NCI-H510A (cell line): ENCODE data around the gene TXNDC17.
"Not testable (repeated sequence)": the region's sequence is repeated elsewhere in the genome, so short reads cannot be mapped to it uniquely, and the experiment has no call there.

Experiments
- DNase-seq: peaks from one replicate; lab custom pipeline; 2025; lab: John Stamatoyannopoulos, UW

The TXNDC17 gene

DNA sequence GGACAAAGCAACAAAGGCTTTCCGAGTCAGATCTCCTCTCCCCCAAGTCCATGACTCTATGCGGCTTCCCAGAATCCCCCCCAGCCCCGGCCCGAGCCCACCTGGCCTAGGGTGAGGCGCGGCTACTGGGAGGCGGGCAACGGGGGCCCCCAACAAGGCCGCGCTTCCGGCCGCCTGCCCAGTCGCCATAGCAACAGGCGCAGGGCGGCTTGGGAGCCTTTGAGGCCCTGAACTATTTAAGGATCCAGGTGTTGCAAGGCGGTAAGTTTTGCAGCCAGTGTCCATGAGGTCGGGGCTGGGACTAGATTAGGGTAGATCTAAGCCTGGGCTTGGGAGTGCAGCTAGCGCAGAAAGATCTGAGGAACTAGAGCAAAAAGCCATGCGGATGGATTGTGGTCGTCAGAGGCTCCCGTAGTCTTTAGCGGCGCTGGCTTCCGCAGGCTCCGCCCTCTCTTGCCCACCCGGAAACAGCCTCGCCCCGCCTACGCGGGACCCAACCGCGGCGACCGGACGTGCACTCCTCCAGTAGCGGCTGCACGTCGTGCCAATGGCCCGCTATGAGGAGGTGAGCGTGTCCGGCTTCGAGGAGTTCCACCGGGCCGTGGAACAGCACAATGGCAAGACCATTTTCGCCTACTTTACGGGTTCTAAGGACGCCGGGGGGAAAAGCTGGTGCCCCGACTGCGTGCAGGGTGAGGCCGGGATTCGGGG is at the start of gene TXNDC17, which contains the start of gene KIAA0753:
TXNDC17 (plus strand) TSS at position 525 of the 711 bp plus-strand sequence; CDS start at position 548, 23 bp downstream.
KIAA0753 (minus strand) TSS at position 176 of the 711 bp plus-strand sequence. CDS start 5,608 bp downstream, outside the sequence.
- DNase-seq, result peak; percentile 81

DNA sequence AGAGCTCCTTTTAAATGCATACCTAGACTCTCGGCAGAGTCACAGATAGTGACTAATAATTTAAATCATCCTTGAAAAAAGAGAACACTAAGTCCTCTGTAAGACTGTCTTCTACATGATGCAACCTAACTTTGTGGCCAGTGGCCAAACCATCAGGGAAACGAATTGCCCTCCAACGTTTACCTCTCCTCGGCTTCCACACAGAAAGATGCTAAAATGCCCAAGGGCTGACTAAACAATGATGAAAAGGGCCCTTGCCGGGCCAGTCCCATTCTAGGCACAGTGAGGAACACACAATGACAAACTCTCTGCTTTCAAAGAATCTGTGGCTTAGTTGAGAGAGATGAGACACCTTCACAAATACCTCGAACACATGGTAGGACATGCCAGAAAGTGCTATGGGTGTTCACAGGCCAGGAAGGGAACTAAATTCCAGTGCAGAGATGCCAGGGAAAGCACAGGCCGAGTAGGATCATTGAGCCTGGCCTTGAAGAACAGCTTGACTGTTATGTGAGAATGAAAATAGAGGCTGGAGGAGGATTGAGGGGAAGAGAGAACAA is 49.2 kb upstream of the TXNDC17 start:
- no peak for DNase-seq

DNA sequence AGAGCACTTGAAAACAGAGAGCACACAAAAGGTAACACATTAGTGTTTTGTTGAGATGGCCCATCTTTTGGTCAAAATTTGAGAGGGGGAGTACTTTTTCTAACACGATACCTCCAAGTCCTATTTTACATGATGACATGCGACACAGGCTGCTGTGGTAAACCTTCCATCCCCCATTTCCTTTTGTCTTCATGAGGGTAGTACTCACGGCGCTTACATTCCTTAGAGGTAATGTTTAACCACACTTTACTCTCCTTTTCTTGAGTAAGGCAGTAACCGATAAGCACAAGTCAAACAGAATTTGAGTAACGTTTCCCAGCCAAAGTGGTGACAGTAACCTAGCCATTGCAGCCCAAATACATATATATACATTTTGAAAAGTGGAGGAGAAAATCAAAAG is 48.7 kb upstream of the TXNDC17 start:
- DNase-seq, result no peak

DNA sequence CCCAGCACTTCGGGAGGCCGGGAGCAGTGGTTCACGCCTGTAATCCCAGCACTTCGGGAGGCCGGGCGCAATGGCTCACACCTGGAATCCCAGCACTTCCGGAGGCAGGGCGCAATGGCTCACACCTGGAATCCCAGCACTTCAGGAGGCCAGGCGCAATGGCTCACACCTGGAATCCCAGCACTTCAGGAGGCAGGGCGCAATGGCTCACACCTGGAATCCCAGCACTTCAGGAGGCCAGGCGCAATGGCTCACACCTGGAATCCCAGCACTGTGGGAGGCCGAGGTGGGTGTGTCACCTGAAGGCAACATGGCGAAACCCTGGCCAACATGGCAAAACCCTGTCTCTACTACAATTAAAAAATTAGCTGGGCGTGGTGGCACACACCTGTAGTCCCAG is 47.5 kb upstream of the TXNDC17 start:
- not testable (repeated sequence) for DNase-seq

DNA sequence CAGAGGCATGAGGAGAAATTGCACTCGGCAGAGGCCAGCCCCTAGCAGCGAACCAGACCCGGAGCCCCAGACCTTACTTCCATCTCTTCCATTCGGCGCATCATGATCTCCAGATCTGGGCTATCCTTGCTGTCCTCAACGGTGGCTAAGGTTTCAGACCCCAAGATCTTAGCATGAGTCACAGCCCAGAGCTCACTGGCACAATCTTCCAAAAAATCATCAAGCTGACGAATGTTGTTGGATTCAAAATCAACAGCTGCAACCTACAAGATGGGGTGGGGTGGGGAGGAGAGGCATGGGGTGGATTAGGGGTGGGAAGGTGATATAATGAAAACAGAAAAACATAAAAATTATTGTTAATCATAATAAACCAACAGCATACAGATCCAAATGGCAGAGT is 44.8 kb upstream of the TXNDC17 start:
- no peak for DNase-seq

DNA sequence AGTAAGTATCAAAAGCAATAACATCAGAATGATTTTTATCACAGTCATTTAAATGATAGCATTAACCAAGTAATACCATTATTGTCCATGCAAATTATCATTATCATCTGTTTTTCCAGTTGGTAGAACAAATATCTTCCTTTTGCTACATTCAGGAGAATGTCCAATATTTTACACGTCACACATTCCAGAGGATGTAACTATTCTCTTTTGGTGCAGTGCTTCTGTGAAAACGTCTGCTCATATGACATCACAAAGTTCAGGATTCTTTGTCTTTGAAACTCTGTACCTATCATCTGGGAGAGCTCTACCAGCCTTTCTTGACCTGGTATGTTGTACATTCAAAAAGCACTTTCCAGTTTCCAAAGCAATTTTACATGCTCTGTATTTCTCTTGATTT is 44.3 kb upstream of the TXNDC17 start:
- DNase-seq, result no peak

DNA sequence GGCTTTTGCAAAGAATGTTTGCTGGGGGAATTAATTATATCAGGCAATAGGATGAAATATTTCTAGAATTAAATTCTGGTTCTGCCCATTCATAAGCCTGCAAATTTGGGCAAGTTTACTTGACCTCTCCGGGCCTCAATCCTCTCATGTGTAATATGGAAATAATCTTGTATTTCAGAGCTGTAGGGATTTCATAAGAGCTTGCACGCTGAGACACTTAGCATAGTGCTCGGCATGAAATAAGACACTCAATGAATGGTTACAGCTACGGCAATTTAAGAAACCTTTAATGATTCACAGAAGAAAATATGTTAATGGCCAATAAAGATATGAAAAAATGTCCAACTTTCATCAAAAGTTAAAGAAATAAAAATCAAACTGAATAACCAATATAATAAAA is 43.9 kb upstream of the TXNDC17 start:
- DNase-seq, result no peak

DNA sequence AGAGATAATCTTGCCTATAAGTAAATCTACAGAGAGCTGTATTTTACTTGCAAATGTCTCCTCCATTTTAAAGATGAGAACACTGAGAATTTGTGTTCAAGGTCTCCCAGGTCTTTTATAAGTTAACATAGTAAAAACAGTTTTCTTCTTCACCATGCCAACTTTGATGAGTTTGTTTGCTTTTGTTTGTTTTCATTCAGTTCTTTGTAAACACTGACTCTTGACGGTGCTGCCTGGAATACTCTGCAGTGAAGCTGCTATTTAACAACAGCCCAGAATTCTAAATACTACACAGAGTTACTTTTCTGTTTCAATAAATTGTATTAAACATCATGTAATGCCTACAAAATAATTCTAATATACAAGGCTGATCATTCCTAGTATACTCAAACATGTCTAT is 43.1 kb upstream of the TXNDC17 start:
- DNase-seq, result no peak

DNA sequence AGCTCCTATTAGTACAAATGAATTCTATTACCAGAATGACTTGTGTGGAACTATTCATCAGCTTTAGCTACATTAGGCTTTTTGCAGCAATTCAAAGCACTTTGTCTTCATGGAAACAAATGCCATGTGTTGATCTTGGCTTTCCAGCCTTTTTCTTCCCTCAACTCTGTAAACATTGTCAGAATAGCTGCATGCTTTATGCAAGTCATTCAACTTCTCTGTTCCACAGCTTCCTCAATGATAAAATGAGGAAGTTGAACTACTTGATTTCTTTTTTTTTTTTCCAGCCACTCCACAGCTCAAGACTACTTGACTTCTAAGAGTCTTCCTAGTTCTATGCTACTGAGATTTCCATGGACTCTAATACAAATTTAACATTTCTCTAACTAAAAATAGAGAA is 41.5 kb upstream of the TXNDC17 start:
- no peak for DNase-seq

DNA sequence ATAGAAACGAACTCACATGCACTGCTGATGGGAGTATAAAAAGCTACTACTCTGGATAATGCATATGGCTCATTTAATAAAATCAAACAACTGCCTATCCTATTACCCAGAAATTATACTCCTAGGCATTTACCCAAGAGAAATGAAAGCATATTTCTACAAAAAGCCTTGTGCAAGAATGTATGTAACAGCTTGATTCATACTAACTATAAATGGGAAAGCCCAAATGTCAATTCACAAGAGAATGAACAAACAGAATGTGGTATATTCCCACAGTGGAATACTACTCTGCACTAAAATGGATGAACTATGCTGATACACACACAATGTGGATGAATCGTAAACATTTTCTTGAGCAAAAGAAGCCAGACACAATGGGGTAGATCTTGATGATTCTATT is 38.7 kb upstream of the TXNDC17 start:
- DNase-seq, result no peak

DNA sequence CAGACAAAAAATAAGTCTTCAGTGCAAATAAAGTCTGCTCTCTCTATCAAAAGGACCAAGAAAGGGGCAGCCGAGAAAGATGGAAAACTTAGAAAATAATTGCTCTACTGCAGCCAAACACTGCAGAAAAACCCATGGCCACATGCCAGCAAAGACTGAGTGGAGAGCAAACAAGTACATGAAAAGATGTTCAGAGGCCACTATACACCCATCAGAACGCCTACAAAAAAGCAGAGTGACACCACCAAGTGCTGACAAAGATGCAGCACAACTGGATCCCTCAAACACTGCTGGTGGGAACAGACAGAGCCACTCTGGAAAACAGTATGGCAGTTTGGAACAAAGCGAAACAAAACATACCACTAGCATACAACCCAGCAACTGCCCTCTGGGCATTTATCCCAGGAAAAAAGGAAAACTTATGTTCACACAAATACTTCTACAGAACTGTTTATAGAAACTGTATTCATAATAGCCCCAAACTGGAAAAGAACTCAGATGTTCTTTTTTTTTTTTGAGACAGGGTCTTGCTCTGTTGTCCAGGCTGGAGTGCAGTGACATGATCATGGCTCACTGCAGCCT is 37.0 kb upstream of the TXNDC17 start:
- no peak for DNase-seq

DNA sequence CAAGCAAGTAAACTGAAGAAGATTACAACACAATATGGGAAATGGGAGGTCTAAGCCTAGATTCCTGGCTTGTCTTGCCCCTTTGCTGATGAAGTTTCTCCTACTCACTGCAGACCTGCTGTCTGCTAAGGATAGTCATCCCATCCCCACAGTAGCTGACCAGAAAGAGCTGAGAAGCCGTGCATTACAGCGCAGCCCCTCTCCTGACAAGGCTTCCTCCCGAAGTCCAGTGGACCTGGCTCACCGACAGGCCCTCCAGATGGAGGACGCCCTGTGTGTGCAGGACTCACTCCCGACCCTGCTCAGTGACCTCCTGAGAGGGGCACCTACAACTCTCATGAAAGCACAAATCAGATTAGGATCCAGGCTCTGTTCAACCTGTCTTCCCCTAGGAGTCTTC is 35.7 kb upstream of the TXNDC17 start:
- DNase-seq, result no peak

DNA sequence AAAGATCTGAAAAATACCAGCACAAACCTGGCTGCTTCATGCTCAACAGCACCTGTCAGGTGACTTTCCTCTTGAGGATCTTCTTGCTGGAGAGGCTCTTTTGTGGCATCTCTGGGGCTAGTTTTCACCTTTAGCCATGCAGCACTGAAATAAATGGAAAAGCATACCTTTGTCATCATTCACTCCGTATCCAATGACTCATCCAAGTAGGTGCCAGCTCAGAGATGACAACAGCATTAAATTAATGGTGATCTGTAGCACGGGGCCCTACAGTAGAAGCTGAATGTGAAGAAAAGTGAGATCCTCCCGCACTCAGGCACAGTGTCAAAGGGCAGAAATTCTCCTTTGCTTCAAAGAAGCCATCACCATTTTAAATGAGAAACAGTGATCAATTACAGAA is 32.5 kb upstream of the TXNDC17 start:
- no peak for DNase-seq

DNA sequence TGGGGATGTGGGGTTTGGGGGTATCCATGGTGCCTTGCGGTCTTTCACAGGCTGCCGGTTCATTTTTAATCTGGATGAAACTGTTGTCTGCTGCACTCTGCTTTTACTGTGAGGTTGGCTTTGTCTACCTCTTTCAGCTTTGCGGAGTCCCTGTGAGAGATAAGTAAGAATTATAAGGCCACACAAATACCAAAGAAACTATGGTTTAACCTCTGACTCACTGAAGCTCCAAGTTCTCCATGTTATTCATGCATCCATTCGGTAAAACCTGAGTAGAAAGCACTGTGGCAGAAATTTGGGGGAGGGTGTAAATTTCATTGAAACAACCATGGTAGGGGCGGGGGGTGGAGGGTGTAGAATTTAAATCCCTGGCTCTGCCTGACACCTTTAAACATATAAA is 30.8 kb upstream of the TXNDC17 start:
- no peak for DNase-seq

DNA sequence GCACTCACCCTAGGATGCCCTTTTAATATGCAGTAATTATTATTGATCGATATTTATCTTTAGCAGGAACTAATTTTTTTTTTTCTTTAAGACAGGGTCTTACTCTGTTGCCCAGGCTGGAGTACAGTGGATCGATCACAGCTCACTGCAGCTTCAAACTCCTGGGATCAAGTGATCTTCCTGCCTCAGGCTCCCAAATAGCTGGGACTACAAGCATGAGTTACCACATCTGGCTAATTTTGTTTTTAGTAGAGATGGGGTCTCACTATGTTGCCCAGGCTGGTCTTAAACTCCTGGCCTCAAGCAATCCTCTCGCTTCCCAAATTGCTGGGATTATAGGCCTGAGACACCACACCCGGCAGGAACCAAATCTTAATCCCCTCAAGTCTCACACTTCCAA is 29.6 kb upstream of the TXNDC17 start:
- DNase-seq, result no peak

DNA sequence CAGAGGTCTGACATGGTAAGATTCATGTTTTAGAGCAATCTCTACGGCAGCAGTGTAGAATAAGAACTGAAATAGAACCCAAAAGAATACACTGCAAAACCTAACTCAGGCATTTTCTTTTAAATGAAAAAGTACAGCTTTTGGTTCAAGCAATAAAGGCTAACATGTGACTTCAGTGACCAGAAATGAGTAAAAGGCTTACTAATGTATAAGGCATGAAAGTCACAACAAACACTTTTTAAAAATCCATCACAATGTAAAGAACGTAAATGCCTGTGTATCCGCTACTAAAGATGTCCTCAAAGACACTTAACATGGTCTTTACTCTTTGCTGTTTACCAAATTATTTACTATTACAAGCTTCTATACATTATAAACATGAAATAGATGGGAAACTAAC is 16.9 kb upstream of the TXNDC17 start:
- no peak for DNase-seq

DNA sequence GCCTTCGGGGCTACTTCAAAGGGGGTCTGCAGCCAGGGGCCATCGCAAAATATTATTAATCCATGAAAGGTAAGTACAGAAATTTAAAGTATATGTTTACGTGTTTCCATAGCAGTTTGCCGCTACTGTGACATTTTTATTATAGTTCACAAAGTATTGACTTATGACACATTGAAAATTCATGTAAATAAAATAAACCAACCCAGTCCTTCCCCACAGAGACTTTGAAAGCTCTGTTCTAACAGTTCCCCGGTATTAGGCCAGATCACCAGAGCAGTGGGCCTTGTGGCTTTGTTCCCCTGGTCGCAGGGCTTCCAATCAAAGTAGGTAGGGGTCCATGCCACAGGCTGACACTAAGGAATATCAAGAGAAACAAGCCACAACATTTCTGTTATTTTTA is 14.2 kb upstream of the TXNDC17 start:
- DNase-seq, result no peak

DNA sequence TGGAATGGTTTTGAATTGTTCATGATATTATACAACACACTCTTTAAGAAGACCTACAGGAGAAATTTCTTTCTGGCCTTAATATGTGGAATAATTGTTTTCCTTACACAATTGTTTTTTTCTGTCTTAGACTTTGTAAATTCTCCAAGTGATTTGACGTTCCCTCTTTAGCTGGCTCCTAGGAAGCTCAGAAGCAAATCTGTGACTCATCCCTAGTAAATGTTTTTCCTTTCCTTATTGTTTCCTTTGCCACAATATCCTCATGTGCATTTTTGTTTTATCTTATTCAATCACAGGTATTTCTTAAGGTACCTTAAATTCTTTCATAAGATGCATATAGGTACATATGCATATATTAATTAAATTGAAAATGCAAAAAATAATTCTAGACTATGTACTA is 13.8 kb upstream of the TXNDC17 start:
- no peak for DNase-seq

DNA sequence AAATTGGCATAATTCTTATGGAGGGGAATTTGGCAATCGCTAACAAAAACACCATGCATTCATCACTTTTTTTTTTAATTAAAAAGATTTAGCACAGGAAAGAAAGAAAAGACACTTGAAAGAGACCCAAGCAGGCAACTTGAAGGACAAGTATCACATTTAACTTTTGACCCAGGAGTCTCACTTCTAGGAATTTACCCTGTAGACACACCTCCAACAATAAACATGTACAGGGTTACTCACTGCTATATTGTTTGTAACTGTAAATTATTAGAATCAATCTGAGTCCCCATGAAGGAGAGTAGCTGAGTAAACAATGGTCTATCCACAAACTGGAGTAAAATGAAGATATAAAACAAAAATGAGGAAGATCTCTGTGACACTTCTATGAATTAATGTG is 10.5 kb upstream of the TXNDC17 start:
- no peak for DNase-seq

DNA sequence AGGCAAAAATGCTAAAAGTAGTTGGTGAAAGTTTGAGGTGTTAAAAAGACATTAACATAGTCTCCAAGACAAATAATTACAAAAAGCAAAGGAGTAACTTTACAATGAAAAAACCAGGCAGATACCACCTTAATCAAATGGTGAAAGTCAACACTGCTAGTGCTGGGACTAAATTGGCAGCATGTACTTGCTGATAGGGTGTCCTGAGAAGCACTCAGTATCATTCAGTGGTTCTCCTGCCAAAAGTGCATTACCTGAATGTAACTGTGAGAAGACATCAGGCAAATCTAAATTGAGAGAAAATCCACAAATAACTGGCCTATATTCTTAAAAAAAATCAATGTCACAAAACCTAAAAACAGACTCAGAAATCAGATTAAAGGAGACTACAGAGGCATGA is 8.3 kb upstream of the TXNDC17 start:
- no peak for DNase-seq

DNA sequence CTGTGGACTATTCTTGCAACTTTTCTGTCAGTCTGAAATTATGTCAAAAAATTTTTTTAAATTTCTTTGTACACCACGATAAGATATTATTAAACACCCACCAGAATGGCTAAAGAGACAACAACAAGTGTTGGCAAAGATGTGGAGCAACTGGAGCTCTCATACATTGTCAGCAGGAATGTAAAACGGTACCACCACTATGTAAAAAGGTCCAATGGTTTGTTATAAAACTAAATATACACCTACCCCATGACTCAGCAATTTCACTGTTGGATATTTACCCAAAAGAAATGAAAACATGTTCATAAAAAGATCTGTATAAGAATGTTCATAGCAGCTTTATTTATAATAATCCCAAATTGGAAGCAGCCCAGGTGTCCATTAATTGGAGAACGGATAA is 7.6 kb upstream of the TXNDC17 start:
- DNase-seq, result no peak

DNA sequence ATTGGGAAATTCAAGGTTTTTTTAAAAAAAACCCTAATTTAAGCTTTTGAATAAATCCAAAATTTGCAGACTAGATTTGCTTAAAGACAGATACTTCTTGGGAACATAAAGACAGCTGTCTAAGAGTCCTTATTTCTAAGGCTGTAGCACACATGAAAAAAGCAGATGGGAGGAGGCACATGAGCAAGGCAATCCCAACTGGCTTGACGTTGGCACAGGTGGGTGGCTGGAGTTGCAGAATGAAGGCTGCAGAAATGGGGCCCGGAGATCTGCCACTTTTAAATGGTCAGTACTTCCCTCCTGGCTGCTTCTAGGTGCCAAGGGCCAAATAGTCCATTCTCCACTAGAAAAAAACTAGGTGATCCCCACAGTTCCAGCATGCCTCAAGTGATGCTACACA is 4.8 kb upstream of the TXNDC17 start:
- DNase-seq, result no peak

DNA sequence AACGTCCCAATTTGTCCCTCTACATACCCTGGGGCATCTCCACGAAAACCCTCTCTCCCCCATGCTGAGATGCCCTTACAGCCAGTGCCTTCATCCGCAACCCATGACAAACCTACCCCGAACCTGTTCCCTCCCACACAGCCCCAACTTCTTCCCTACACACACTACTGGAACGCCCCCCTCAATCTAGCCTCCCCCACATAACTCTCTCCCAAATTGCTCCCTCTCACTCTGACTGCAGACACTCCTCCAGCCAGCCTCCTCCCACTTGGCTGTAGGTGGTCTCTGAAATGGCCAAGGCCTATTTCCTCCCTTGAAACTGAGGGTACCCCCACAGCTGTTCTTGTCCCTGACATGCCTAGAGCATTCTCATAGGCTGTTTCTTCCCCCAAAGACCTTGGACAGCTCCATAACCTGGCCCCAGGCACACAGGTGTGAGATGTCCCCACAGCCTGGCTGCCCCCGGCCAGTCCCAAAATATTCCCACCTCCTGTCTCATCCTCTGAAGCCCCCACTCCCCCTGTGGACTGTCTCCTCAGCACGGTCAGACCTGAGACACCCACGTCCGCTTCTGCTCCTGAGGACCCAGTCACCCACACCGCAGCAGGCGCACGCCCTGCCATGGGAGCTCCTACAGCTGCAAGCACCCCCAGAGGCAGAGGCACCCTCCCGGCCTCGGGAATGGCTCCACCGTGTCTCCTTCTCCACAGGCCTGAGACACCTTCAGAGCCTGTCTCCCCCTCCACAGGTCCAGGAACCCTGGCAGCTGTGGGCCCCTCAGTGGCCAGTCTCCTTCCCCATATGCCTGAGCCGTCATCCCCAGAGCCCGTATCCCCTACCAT is 4.0 kb upstream of the TXNDC17 start:
- DNase-seq, result no peak
